OCI-LY3 (cell line): ENCODE data around the gene STIM1.

ENCODE experiments used
- H2AFZ ChIP-seq: fragments of 200-600, 300-600 bp; shearing (Covaris generic); 2 replicates; pipeline ENCODE4 v1.6.0; 2014; ENCODE audit warnings: antibody characterized with exemption, low read depth, low read length
- H3K27ac ChIP-seq: fragments of 200-600, 300-600 bp; sonication (generic); 2 replicates; pipeline ENCODE4 v1.5.1; 2014; ENCODE audit warnings: mild to moderate bottlenecking, low read length, moderate library complexity, mixed read lengths
- H3K27me3 ChIP-seq: fragments of 200-600, 300-600 bp; sonication (generic); 2 replicates; pipeline ENCODE4 v1.6.1; 2014; ENCODE audit warnings: low read depth, low read length, mixed read lengths
- H3K36me3 ChIP-seq: fragments of 200-600, 300-600 bp; sonication (generic); replicated peaks from 2 replicates; pipeline ENCODE3; 2014; ENCODE audit warnings: low read depth, low read length, mixed read lengths
- H3K4me1 ChIP-seq: fragments of 300-600, 200-600 bp; sonication (generic); 2 replicates; pipeline ENCODE4 v1.6.1; 2014; ENCODE audit warnings: low read length, mixed read lengths
- H3K4me2 ChIP-seq: fragments of 200-600, 300-600 bp; sonication (generic); 2 replicates; pipeline ENCODE4 v1.6.1; 2014; ENCODE audit warnings: low read length, mixed read lengths
- H3K4me3 ChIP-seq: fragments of 300-600, 200-600 bp; sonication (generic); 2 replicates; pipeline ENCODE4 v1.5.1; 2014; ENCODE audit warnings: antibody characterized with exemption, mild to moderate bottlenecking, low read length, moderate library complexity
- H3K79me2 ChIP-seq: fragments of 300-600, 200-600 bp; shearing (Covaris generic); 2 replicates; pipeline ENCODE4 v1.6.1; 2014; ENCODE audit warnings: mild to moderate bottlenecking, low read length, mixed read lengths
- H3K9ac ChIP-seq: fragments of 300-600, 200-600 bp; shearing (Covaris generic); 2 replicates; pipeline ENCODE4 v1.6.0; 2014; ENCODE audit warnings: mild to moderate bottlenecking, low read length, moderate library complexity
- H3K9me3 ChIP-seq: fragments of 200-600, 300-600 bp; shearing (Covaris generic); 2 replicates; pipeline ENCODE4 v1.6.1; 2014; ENCODE audit warnings: low read length, mixed read lengths; ENCODE audit not compliant: insufficient read depth
- H4K20me1 ChIP-seq: fragments of 200-600, 300-600 bp; sonication (generic); 2 replicates; pipeline ENCODE4 v1.6.1; 2016; ENCODE audit warnings: low read length, mixed read lengths; ENCODE audit not compliant: insufficient read depth
- EZH2phosphoT487 ChIP-seq: fragments of 200-600 bp; shearing (Covaris generic); IDR thresholded peaks from 2 replicates; pipeline ENCODE4 v1.6.1; 2018; ENCODE audit warnings: antibody characterized with exemption, mixed run types, low read depth
- TF ChIP-seq, protein P1 (sequence below): fragments of 200-600, 300-600 bp; sonication (generic); IDR thresholded peaks from 2 replicates; pipeline ENCODE4 v1.5.1; 2014; ENCODE audit warnings: antibody characterized with exemption, low read length, low read depth

Gene STIM1

GRCh38 chr11:4111834-4112233, 256.4 kb downstream of the STIM1 start:
- Histone ChIP-seq H3K27me3 (no peaks in the 10 kb centered on the region), H3K27ac (no peak overlapping the region), H3K4me2 (no peak overlapping the region), H3K79me2 (no peaks in the 10 kb centered on the region), H2AFZ (no peak overlapping the region), H3K36me3 (peaks cover 28% of the 10 kb centered on the region), H4K20me1 (no peaks in the 10 kb centered on the region), H3K9me3 (no peaks in the 10 kb centered on the region), H3K4me3 (no peak overlapping the region), H3K4me1 (no peaks in the 10 kb centered on the region), H3K9ac (no peak overlapping the region)
- TF ChIP-seq EZH2phosphoT487, result no peak
- TF ChIP-seq, protein P1, sequence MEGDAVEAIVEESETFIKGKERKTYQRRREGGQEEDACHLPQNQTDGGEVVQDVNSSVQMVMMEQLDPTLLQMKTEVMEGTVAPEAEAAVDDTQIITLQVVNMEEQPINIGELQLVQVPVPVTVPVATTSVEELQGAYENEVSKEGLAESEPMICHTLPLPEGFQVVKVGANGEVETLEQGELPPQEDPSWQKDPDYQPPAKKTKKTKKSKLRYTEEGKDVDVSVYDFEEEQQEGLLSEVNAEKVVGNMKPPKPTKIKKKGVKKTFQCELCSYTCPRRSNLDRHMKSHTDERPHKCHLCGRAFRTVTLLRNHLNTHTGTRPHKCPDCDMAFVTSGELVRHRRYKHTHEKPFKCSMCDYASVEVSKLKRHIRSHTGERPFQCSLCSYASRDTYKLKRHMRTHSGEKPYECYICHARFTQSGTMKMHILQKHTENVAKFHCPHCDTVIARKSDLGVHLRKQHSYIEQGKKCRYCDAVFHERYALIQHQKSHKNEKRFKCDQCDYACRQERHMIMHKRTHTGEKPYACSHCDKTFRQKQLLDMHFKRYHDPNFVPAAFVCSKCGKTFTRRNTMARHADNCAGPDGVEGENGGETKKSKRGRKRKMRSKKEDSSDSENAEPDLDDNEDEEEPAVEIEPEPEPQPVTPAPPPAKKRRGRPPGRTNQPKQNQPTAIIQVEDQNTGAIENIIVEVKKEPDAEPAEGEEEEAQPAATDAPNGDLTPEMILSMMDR, result no peak

GRCh38 chr11:4115128-4115527, 259.7 kb downstream of the STIM1 start:
- no peaks in the 10 kb centered on the region for H3K9me3 ChIP-seq
- H3K27me3 ChIP-seq, result no peaks in the 10 kb centered on the region
- H3K9ac ChIP-seq, result no peak overlapping the region
- H3K4me1 ChIP-seq, result no peaks in the 10 kb centered on the region
- H3K79me2 ChIP-seq, result no peaks in the 10 kb centered on the region; the same call in 1 of the 2 replicates
- no peak overlapping the region for H3K27ac ChIP-seq
- TF ChIP-seq EZH2phosphoT487, result no peak
- TF ChIP-seq, protein P1, result no peak
- peaks cover 33% of the 10 kb centered on the region for H3K36me3 ChIP-seq
- H4K20me1 ChIP-seq, result no peaks in the 10 kb centered on the region
- no peak overlapping the region for H2AFZ ChIP-seq
- no peak overlapping the region for H3K4me3 ChIP-seq
- H3K4me2 ChIP-seq, result no peak overlapping the region

DNA sequence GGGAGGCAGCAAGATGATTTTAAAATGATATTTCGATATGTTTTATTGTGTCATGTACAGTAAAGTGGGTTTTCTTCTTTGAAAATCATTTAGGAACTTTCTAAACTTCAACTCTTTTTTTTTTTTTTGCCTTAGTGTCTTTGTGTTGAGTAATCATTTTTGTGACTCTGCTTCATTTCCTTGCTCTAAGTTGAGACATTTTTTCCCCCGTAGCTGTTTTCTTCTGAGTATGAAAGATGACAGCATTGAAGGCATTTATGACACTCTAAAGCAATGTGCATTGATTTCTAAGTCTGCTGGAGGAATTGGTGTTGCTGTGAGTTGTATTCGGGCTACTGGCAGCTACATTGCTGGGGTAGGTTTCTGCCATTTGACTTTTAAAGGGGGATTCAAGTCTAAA, 262.6 kb downstream of the STIM1 start:
- Histone ChIP-seq H3K4me2 (no peak overlapping the region), H3K36me3 (peaks cover 40% of the 10 kb centered on the region), H2AFZ (no peak overlapping the region), H3K79me2 (no peaks in the 10 kb centered on the region; the same call in 1 of the 2 replicates), H3K9me3 (no peaks in the 10 kb centered on the region), H4K20me1 (no peaks in the 10 kb centered on the region), H3K4me1 (no peaks in the 10 kb centered on the region), H3K27ac (no peak overlapping the region), H3K9ac (no peak overlapping the region), H3K27me3 (no peaks in the 10 kb centered on the region), H3K4me3 (no peak overlapping the region)
- no peak for TF ChIP-seq EZH2phosphoT487
- TF ChIP-seq, protein P1, result no peak

DNA sequence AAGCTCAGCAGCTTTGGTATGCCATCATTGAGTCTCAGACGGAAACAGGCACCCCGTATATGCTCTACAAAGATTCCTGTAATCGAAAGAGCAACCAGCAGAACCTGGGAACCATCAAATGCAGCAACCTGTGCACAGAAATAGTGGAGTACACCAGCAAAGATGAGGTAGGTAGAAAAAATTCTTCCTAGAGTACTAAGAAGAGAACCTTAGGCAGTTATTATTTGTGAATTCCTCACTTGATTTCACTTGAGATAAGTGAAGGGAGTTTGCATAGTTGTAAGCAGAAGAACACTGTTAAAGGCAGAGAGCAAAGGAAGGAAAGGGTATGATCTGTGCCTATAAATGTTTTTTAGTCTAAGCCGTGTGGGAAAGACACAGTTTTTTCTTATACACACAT, 267.8 kb downstream of the STIM1 start:
- peaks cover 69% of the 10 kb centered on the region for H3K36me3 ChIP-seq

More for the DNA sequence above, 267.8 kb downstream of the STIM1 start:
- Histone ChIP-seq H4K20me1 (no peaks in the 10 kb centered on the region), H3K9me3 (no peaks in the 10 kb centered on the region), H3K9ac (no peak overlapping the region), H3K4me1 (no peaks in the 10 kb centered on the region), H3K4me3 (no peak overlapping the region), H3K79me2 (no peaks in the 10 kb centered on the region; the same call in 1 of the 2 replicates), H2AFZ (no peak overlapping the region), H3K4me2 (no peak overlapping the region), H3K27ac (no peak overlapping the region), H3K27me3 (no peaks in the 10 kb centered on the region)
- TF ChIP-seq EZH2phosphoT487, result no peak
- TF ChIP-seq, protein P1, result no peak
